Endothelial cell of umbilical vein (primary cell): ENCODE data around the gene NGLY1. TPM values are rescaled to one million over a fixed set of nuclear protein-coding genes. Genes with fewer than 3 reads are reported as not detected.

ENCODE experiments used
- BruUV-seq: library from RNA; stranded (reverse); fragments of 400-500 nt; replicated peaks from 2 replicates; lab custom pipeline; 2021; lab: Mats Ljungman, UMichigan
- CTCF ChIA-PET: fragments of 300-600, 350-600 bp; sonication (Branson Sonifier 250); formaldehyde crosslinking; loops from one replicate; lab custom pipeline; 2021; ENCODE audit warnings: antibody characterized with exemption, inconsistent platforms; lab: Charles Lee
- POLR2A ChIA-PET: fragments of 300-600, 350-600 bp; sonication (Branson Sonifier 250); formaldehyde crosslinking; loops from one replicate; lab custom pipeline; 2021; ENCODE audit warnings: antibody characterized with exemption, inconsistent platforms; lab: Charles Lee
- DNase-seq: peaks from one replicate; pipeline ENCODE4 v3.0.0-alpha.2; 2011; ENCODE audit warnings: low read depth, low spot score
- FAIRE-seq: peaks from 2 replicates; lab custom pipeline; 2011; peaks lifted over from hg19 to GRCh38; lab: Jason Lieb, UNC
- H2AFZ ChIP-seq: 2 replicates; pipeline ENCODE4 v1.6.0; 2012; ENCODE audit warnings: low read depth, low read length, control low read depth, inconsistent platforms
- H3K27ac ChIP-seq: 2 replicates; pipeline ENCODE4 v1.5.1; 2011; ENCODE audit warnings: low read depth, mild to moderate bottlenecking, control low read depth, low read length, moderate library complexity; ENCODE audit not compliant: insufficient read depth
- H3K27me3 ChIP-seq, 2 experiments: 2 replicates each; pipeline versions ENCODE4 v1.6.0 to v1.6.1; 2011; ENCODE audit warnings: low read length in 2 of 2, mixed read lengths in 1 of 2; ENCODE audit not compliant: control insufficient read depth in 2 of 2, insufficient read depth in 2 of 2
- H3K36me3 ChIP-seq, 2 experiments: 2 replicates in 1 of 2; 3 replicates in 1 of 2; pipeline ENCODE4 v1.5.1; 2011; ENCODE audit warnings: low read length in 2 of 2, mild to moderate bottlenecking in 1 of 2, moderate library complexity in 1 of 2; ENCODE audit not compliant: control insufficient read depth in 2 of 2, insufficient read depth in 2 of 2; ENCODE audit errors: extremely low read depth in 1 of 2
- H3K4me1 ChIP-seq: 3 replicates; pipeline ENCODE4 v1.5.1; 2011; ENCODE audit warnings: mild to moderate bottlenecking, low read length; ENCODE audit not compliant: control insufficient read depth, insufficient read depth; ENCODE audit errors: extremely low read depth
- H3K4me2 ChIP-seq: 2 replicates; pipeline ENCODE4 v1.6.1; 2011; ENCODE audit warnings: low read length, control low read depth, mixed read lengths; ENCODE audit not compliant: insufficient read depth
- H3K4me3 ChIP-seq, 3 experiments: fragments of 200-600 bp in 1 of 3; sonication (generic), shearing (Covaris generic) in 1 of 3; replicated peaks in 1 of 3; 2 replicates each; pipeline ENCODE4 v1.5.1; 2011 to 2016; ENCODE audit warnings: control low read depth in 3 of 3, low read length in 3 of 3, mild to moderate bottlenecking in 2 of 3, inconsistent platforms in 1 of 3, low read depth in 1 of 3, moderate library complexity in 1 of 3; ENCODE audit not compliant: insufficient read depth in 1 of 3
- H3K79me2 ChIP-seq: 2 replicates; pipeline ENCODE4 v1.6.0; 2012; ENCODE audit warnings: low read length, inconsistent platforms; ENCODE audit not compliant: control insufficient read depth, insufficient read depth
- H3K9ac ChIP-seq: replicated peaks from 2 replicates; pipeline ENCODE3; 2011; ENCODE audit warnings: low read length, control low read depth; ENCODE audit not compliant: insufficient read depth; ENCODE audit errors: extremely low read depth
- H3K9me1 ChIP-seq: replicated peaks from 3 replicates; pipeline ENCODE4 v1.6.0; 2011; ENCODE audit warnings: mild to moderate bottlenecking, low read length; ENCODE audit not compliant: control insufficient read depth, insufficient read depth; ENCODE audit errors: extremely low read depth
- H3K9me3 ChIP-seq: replicated peaks from 2 replicates; pipeline ENCODE4 v1.5.1; 2012; ENCODE audit warnings: low read length, inconsistent platforms; ENCODE audit not compliant: control insufficient read depth, insufficient read depth
- H4K20me1 ChIP-seq: replicated peaks from 2 replicates; pipeline ENCODE3; 2011; ENCODE audit warnings: mild to moderate bottlenecking, low read length; ENCODE audit not compliant: control insufficient read depth, insufficient read depth; ENCODE audit errors: extremely low read depth
- GATA2 ChIP-seq: IDR thresholded peaks from 2 replicates; pipeline ENCODE4 v1.7.0; 2011; ENCODE audit warnings: low read depth, mild to moderate bottlenecking, moderate library complexity, mixed read lengths, low read length; ENCODE audit not compliant: insufficient read length, insufficient read depth
- JUN ChIP-seq: IDR thresholded peaks from 2 replicates; pipeline ENCODE4 v1.6.1; 2011; ENCODE audit warnings: borderline replicate concordance, low read depth; ENCODE audit not compliant: insufficient read length, insufficient read depth
- POLR2A ChIP-seq: IDR thresholded peaks from 2 replicates; pipeline ENCODE4 v1.6.1; 2012; ENCODE audit warnings: low read depth, mild to moderate bottlenecking, control low read depth, low read length
- POLR2AphosphoS5 ChIP-seq: IDR thresholded peaks from 2 replicates; pipeline ENCODE4 v1.6.1; 2012; ENCODE audit warnings: low read depth, mild to moderate bottlenecking, control low read depth, low read length, moderate library complexity; ENCODE audit not compliant: insufficient read depth
- dilution Hi-C: fragments of 300-500 bp; cut with MboI; formaldehyde crosslinking; loops from one replicate; pipeline ENCODE4 v1.15.0; 2019; ENCODE audit warnings: low sequenced_read_pairs; ENCODE audit not compliant: extremely low pct_ligation_motif_present
- intact Hi-C: fragments of 100-400 bp; cut with micrococcal nuclease; formaldehyde crosslinking; loops from one replicate; pipeline ENCODE4 v1.10.0; 2022
- polyA plus RNA-seq, 4 experiments: library from polyadenylated mRNA; depleted of rRNA in 3 of 4; stranded (reverse) in 3 of 4; unstranded in 1 of 4; fragments of >200 nt; gene quantifications; 2 replicates each; pipeline versions ENCODE4 v1.2.1 to v1.2.3, GENCODE V29; 2011 to 2012; ENCODE audit warnings: missing spikeins in 1 of 4
- total RNA-seq: library from RNA; stranded (reverse); gene quantifications from 2 replicates; pipeline ENCODE4 v1.2.3, GENCODE V29; 2021

NGLY1 gene
- total and polyA plus RNA-seq, 2 donors (not counting 3 experiments of a cell fraction or from before 2014, with no cell fraction given): 5.3 to 29.6 TPM

DNA sequence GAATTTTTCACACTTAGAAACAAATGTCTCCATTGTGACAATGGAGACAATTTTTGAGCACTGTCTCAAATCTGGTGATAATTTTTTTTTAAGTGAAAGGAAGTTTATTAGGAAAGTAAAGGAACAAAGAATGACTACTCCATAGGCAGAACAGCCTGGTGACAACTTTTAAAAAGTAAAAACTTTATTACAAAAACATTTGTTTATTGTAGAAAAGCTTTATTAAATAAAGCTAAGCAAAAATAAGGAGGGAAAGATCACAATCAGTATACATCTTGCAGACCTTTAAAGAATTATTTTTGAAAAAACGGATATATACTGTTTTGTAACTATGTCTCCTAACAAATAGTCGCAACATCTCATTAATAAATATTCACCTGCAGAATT, 6.0 kb upstream of the NGLY1 start:
- H3K9ac ChIP-seq: peak overlapping the region; percentile 85
- peak overlapping the region; percentile 42 to 97 (median 74) for H3K4me3 ChIP-seq
- H3K36me3 ChIP-seq: no peaks in the 10 kb centered on the region
- peak overlapping the region; percentile 69 for H3K27ac ChIP-seq
- H3K27me3 ChIP-seq: no peaks in the 10 kb centered on the region
- H3K4me2 ChIP-seq: peak overlapping the region; percentile 94
- dilution Hi-C loops: no loop called here
- intact Hi-C loops: no loop called here
- DNase-seq: no peak
- no peak for TF ChIP-seq JUN
- no peak for TF ChIP-seq POLR2A
- TF ChIP-seq GATA2: no peak
- H3K9me1 ChIP-seq: no peaks in the 10 kb centered on the region
- FAIRE-seq: no peak
- peaks cover 2% of the 10 kb centered on the region for H3K79me2 ChIP-seq
- POLR2A ChIA-PET: no interaction called here
- CTCF ChIA-PET: interaction anchor here (1.1 to 2.7 kb wide), 3 partner anchors 125 to 1746 kb away, joined by 3 to 12 read pairs (median 3); no protein-coding TSS in a partner anchor
- no peaks in the 10 kb centered on the region for H4K20me1 ChIP-seq
- H3K4me1 ChIP-seq: peaks cover 9% of the 10 kb centered on the region
- BruUV-seq: no TSS peak
- H3K9me3 ChIP-seq: no peaks in the 10 kb centered on the region
- H2AFZ ChIP-seq: peak overlapping the region; percentile 60

DNA sequence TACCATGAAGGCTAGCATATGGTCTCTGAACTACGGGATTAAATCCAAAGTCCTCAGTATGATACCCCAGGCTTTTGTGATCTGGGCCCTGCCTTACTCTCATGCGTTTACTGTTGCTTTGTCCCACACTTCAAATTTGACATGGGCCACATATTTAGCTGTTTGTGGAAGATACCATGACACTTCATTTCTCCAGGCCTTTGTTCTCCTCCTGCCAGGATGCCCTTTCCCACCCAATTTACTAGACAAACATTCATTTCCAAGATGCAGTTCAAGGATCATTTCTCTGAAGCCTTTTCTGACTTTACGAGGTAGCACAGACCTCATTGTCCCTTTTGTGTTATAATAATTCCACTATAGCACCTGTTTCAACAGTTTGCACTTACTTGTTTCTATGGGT, 4.4 kb upstream of the NGLY1 start:
- Histone ChIP-seq H3K9me3 (no peaks in the 10 kb centered on the region), H3K4me2 (no peak overlapping the region), H3K27ac (no peak overlapping the region), H4K20me1 (no peaks in the 10 kb centered on the region), H3K4me1 (peaks cover 14% of the 10 kb centered on the region), H2AFZ (no peak overlapping the region), H3K79me2 (peaks cover 3% of the 10 kb centered on the region), H3K27me3 (no peaks in the 10 kb centered on the region), H3K4me3 (no peak overlapping the region), H3K9ac (no peak overlapping the region), H3K36me3 (no peaks in the 10 kb centered on the region), H3K9me1 (no peaks in the 10 kb centered on the region)
- POLR2A ChIA-PET: no interaction called here
- DNase-seq (no peak), FAIRE-seq (no peak)
- dilution Hi-C loops: no loop called here
- no TSS peak for BruUV-seq
- TF ChIP-seq POLR2AphosphoS5 (no peak), POLR2A (no peak)
- intact Hi-C loops: no loop called here
- CTCF ChIA-PET: no interaction called here
